Tibial artery (tissue), 4 donors: ENCODE results near the gene SYNGR4.

Source experiments
- DNase-seq, 2 donors: peaks; one replicate each; pipeline ENCODE4 v3.0.0-alpha.2; 2019
- H3K27ac ChIP-seq, 2 donors: fragments of 200-600 bp; sonication (generic) in 1 of 2; 1 replicate in 1 of 2; 2 replicates in 1 of 2; pipeline ENCODE4 v1.5.1; 2018 to 2019; ENCODE audit warnings: mild to moderate bottlenecking in 1 of 2
- H3K27me3 ChIP-seq, 2 donors: fragments of 200-600 bp; sonication (generic) in 1 of 2; one replicate each; pipeline versions ENCODE4 v1.5.1 to v1.6.0; 2016 to 2019
- H3K36me3 ChIP-seq, 3 donors: fragments of 200-600 bp; sonication (generic) in 2 of 3; one replicate each; pipeline ENCODE4 v1.5.1; 2016 to 2019; ENCODE audit warnings: mild to moderate bottlenecking in 2 of 3
- H3K4me1 ChIP-seq, 4 donors: fragments of 200-600 bp; sonication (generic) in 2 of 4; 1 replicate in 3 of 4; 2 replicates in 1 of 4; pipeline ENCODE4 v1.5.1; 2016 to 2019
- H3K4me3 ChIP-seq, 2 donors: fragments of 200-600 bp; sonication (generic) in 1 of 2; 1 replicate in 1 of 2; 2 replicates in 1 of 2; pipeline ENCODE4 v1.5.1; 2018 to 2019; ENCODE audit warnings: mild to moderate bottlenecking in 2 of 2
- H3K9me3 ChIP-seq, 3 donors: fragments of 200-600 bp; sonication (generic) in 1 of 3; one replicate each; pipeline ENCODE4 v1.5.1; 2016 to 2019
- CTCF ChIP-seq, 2 experiments: fragments of 200-600 bp in 1 of 2; fragments of 450-650 bp in 1 of 2; IDR thresholded peaks; one replicate each; pipeline ENCODE4 v1.5.1; 2017 to 2019; ENCODE audit warnings: antibody characterized with exemption in 2 of 2, mild to moderate bottlenecking in 1 of 2, moderate library complexity in 1 of 2
- intact Hi-C: fragments of 100-400 bp; cut with DNase I; formaldehyde crosslinking; loops from one replicate; pipeline ENCODE4 v1.15.0; 2023; ENCODE audit warnings: low total_unique reads

The SYNGR4 gene

DNA sequence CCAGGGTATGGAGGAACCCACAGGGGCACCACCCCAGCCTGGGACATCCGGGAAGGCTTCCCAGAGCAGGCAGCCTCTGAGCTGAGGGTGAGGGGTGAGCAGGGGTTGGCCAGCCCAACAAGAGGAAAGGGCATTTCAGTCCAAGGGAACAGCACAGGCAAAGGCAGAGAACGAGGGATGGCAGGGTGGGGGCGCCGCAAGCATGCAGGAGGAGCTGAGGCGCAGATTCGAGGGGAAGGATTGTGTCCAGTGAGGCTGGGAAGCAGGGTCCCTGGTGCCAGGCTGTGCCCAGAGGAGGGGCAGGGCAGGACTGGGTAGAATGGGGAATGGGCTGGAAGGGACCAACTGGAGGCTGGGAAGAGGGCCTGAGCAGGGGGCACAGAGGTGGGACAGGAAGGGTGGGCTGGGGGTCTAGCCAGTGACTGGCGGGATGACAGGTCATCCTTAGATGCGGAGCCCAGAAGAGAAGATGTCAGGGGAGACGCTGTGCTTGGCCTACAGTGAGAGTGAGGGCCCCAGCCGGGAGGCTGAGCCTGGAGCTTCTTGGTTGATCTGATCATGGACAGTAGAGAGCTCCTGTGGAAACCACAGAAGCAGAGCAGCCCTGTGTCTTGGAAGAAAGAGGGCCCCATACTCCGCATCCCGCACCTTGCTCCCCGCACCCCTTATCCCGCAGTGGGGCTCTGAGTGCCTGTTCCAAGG, 25.2 kb upstream of the SYNGR4 start:
- intact Hi-C loops: no loop called here
- TF ChIP-seq CTCF (IDR thresholded peaks at IDR 0.05): no peak
- peaks cover 0 to 3% (median 1%) of the 10 kb centered on the region in 4 donors for H3K4me1 ChIP-seq
- H3K36me3 ChIP-seq: peaks cover 0 to 14% (median 8%) of the 10 kb centered on the region in 3 donors
- H3K9me3 ChIP-seq: no peaks in the 10 kb centered on the region
- no peaks in the 10 kb centered on the region for H3K27me3 ChIP-seq
- no peak overlapping the region for H3K27ac ChIP-seq
- H3K4me3 ChIP-seq: no peak overlapping the region
- DNase-seq: no peak

- Histone ChIP-seq H3K4me1 (no peaks in the 10 kb centered on the region), H3K4me3 (no peak overlapping the region), H3K27me3 (no peaks in the 10 kb centered on the region), H3K36me3 (peaks cover 0 to 14% (median 8%) of the 10 kb centered on the region in 3 donors), H3K27ac (no peak overlapping the region), H3K9me3 (no peaks in the 10 kb centered on the region)
- TF ChIP-seq CTCF (IDR thresholded peaks at IDR 0.05): no peak
- intact Hi-C loops: no loop called here
- DNase-seq: no peak
These were observed 23.2 kb upstream of the SYNGR4 start for GRCh38 chr19:48340995-48341394.

GRCh38 chr19:48341515-48342413, 22.4 kb upstream of the SYNGR4 start:
- Histone ChIP-seq H3K27me3 (no peaks in the 10 kb centered on the region), H3K4me3 (no peak overlapping the region), H3K9me3 (no peaks in the 10 kb centered on the region), H3K36me3 (peaks cover 0 to 14% (median 8%) of the 10 kb centered on the region in 3 donors), H3K4me1 (no peaks in the 10 kb centered on the region), H3K27ac (no peak overlapping the region)
- intact Hi-C loops: no loop called here
- no peak for TF ChIP-seq CTCF (IDR thresholded peaks at IDR 0.05)
- DNase-seq: no peak

- H3K4me3 ChIP-seq: no peak overlapping the region
- no peak overlapping the region for H3K27ac ChIP-seq
- no peak for TF ChIP-seq CTCF (IDR thresholded peaks at IDR 0.05)
- peaks cover 0 to 14% (median 8%) of the 10 kb centered on the region in 3 donors for H3K36me3 ChIP-seq
- no peaks in the 10 kb centered on the region for H3K4me1 ChIP-seq
- H3K27me3 ChIP-seq: no peaks in the 10 kb centered on the region
- no peaks in the 10 kb centered on the region for H3K9me3 ChIP-seq
- no peak for DNase-seq
- intact Hi-C loops: no loop called here
These were observed 21.8 kb upstream of the SYNGR4 start for GRCh38 chr19:48342414-48342738.

GRCh38 chr19:48342841-48343540, 21.2 kb upstream of the SYNGR4 start:
- DNase-seq: no peak
- intact Hi-C loops: no loop called here
- no peaks in the 10 kb centered on the region for H3K27me3 ChIP-seq
- peaks cover 0 to 14% (median 8%) of the 10 kb centered on the region in 3 donors for H3K36me3 ChIP-seq
- no peak for TF ChIP-seq CTCF (IDR thresholded peaks at IDR 0.05)
- no peaks in the 10 kb centered on the region for H3K4me1 ChIP-seq
- H3K4me3 ChIP-seq: no peak overlapping the region
- no peaks in the 10 kb centered on the region for H3K9me3 ChIP-seq
- no peak overlapping the region for H3K27ac ChIP-seq
